GM13977 (cell line): ENCODE measurements around the gene CLDN15.
"Not testable (repeated sequence)": the region's sequence is repeated elsewhere in the genome, so short reads cannot be mapped to it uniquely, and the experiment has no call there.

Experiments used
- DNase-seq: peaks from one replicate; pipeline ENCODE4 v3.0.0; 2012; ENCODE audit warnings: low spot score
- in situ Hi-C: fragments of 300-500 bp; cut with MboI; formaldehyde crosslinking; loops from one replicate; pipeline ENCODE4 v1.12.0; 2022; ENCODE audit warnings: low sequenced_read_pairs, low pct_unique_long_range_greater_than_20kb, mixed read lengths, inconsistent platforms; ENCODE audit not compliant: unreplicated experiment
- TF ChIP-seq, protein P1 (sequence below): IDR thresholded peaks from 2 replicates; pipeline ENCODE4 v1.5.1; 2012; ENCODE audit warnings: mild to moderate bottlenecking, control low read depth; ENCODE audit not compliant: insufficient read depth; ENCODE audit errors: extremely low read depth, missing control alignments

CLDN15 gene

DNA sequence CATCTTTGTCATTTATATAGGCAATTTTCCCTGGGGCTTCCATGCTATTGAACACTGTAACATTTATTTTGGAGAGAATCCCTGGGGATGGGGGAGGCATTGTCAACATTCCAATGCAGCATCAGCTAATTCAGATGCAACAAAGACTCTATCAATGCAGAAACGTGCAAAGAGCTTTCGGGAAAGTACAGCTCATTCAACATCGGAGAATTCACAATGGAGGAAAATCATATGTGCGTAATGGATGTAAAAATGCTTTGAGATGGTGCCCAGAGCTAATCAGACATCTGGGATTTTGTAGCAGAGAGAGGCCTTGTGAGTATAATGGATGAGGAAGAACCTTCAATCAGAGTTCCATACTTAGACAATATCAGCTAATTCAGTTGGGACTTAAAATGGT, 35.6 kb upstream of the CLDN15 start:
- in situ Hi-C loops, result no loop called here
- no peak for DNase-seq

DNA sequence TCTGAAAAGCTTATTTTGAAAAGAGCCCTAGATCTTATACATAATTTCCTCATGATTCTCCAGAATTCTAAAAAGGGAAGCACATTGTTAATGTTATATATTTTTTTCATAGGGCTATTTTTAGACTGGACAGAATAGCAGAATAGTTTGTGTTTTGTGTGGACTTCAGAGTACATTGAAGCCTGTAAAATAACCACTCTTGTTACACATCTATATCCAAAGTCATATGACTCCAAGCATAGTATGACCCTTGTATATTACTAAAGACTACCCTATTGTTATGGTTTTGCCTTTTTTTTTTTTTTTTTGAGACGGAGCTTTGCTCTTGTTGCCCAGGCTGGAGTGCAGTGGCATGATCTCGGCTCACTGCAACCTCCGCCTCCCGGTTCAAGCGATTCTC, 33.4 kb upstream of the CLDN15 start:
- DNase-seq, result no peak
- in situ Hi-C loops, result no loop called here
- TF ChIP-seq, protein P1, sequence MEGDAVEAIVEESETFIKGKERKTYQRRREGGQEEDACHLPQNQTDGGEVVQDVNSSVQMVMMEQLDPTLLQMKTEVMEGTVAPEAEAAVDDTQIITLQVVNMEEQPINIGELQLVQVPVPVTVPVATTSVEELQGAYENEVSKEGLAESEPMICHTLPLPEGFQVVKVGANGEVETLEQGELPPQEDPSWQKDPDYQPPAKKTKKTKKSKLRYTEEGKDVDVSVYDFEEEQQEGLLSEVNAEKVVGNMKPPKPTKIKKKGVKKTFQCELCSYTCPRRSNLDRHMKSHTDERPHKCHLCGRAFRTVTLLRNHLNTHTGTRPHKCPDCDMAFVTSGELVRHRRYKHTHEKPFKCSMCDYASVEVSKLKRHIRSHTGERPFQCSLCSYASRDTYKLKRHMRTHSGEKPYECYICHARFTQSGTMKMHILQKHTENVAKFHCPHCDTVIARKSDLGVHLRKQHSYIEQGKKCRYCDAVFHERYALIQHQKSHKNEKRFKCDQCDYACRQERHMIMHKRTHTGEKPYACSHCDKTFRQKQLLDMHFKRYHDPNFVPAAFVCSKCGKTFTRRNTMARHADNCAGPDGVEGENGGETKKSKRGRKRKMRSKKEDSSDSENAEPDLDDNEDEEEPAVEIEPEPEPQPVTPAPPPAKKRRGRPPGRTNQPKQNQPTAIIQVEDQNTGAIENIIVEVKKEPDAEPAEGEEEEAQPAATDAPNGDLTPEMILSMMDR, result no peak

More for the DNA sequence above, 35.6 kb upstream of the CLDN15 start:
- TF ChIP-seq, protein P1, result no peak

DNA sequence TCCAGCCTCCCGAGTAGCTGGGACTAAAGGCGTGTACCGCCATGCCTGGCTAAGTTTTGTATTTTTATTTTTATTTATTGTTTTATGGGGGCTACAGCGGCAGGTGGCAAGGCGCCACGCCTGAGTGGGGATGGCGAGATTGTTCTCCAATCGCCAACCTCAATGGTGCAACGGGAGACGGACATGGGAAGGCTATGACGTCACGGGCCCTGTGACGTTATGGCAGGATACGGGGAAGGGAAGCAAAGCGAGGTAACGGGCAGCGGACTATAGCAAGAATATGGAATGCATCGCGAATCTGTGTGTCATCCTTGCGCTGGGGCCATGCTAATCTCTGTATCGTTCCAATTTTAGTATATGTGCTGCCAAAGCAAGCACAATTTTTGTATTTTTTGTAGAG, 32.1 kb upstream of the CLDN15 start:
- DNase-seq, result no peak
- in situ Hi-C loops, result no loop called here
- TF ChIP-seq, protein P1, result no peak

DNA sequence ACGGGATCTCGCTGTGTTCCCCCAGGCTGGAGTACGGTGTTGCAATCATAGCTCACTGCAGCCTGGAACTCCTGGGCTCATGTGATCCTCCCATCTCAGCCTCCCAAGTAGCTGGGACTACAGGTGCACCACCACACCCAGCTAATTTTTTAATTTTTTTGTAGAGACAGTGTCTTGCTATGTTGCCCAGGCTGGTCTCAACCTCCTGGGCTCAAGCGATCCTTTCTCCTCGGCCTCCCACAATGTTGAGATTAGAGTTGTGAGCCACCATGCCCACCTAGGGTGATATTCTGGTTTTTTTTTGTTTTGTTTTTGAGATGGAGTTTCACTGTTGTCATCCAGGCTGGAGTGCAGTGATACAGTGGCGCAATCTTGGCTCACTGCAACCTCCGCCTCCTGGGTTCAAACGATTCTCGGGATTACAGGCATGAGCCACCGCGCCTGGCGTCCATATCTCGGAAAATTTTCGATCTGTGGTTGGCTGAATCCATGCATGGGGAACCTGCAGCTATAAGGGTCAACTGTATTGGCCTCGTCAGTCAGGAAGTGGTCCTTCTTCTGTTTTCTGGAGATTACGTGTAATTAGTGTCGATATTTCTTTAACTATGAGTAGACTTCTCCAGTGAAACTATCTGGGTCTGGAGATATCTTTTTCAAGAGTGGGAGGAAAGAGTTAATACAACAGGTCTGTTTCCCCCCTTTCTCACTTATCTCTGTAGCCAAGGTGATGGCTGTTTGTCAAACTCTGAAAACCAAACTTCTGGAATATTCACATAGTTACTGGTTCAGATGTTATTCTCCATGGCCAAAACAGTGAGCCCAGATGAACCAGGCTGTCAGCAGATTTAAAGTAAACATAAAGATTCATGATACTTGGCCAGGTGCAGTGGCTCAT, 28.3 kb upstream of the CLDN15 start:
- no peak for DNase-seq
- TF ChIP-seq, protein P1, result no peak
- in situ Hi-C loops, result no loop called here

DNA sequence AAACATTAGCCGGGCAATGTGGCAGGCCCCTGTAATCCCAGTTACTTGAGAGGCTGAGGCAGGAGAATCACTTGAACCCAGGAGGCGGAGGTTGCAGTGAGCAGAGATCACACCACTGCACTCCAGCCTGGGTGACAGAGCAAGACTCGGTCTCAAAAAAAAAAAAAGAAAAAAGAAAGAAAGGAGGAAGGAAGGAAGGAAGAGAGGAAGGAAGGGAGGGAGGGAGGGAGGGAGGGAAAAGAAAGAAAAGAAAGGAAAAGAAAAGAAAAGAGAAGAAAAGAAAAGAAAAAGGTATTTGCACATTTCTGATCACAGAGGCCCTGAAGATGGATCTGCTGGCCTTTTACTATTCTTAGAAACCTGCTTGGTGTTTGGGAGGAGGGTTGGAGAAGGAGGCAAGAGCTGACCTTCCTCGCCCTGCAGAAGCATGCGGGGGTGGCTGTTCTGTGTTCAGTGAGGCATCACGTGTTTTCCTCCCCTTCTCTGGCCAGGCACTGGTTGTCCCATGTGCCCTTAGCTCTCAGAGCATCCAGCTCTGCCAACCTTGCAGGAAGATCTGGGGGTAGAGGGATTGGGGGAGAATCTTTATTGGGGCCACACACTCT, 26.6 kb upstream of the CLDN15 start:
- DNase-seq, in situ Hi-C loops: not testable (repeated sequence)

DNA sequence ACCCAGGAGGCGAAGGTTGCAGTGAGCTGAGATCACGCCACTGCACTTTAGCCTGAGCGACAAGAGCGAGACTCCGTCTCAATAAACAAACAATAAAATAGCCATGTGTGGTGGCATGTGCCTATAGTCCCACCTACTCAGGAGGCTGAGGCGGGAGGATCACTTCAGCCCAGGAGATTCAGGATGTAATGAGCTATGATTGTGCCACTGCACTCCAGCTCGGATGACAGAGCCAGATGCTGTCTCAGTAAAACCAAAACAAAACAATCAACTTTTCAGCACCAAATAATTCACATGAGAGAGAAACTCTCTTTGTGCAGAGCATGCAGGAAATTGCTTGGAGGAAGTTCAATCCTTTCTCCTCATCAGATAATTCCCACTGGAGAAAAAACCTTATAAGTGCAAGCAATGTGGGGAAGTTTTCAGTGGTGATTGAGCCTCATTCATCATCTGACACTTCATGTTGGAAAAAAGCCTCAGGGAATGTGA, 20.7 kb upstream of the CLDN15 start:
- DNase-seq, result no peak
- TF ChIP-seq, protein P1, result no peak
- in situ Hi-C loops, result no loop called here

DNA sequence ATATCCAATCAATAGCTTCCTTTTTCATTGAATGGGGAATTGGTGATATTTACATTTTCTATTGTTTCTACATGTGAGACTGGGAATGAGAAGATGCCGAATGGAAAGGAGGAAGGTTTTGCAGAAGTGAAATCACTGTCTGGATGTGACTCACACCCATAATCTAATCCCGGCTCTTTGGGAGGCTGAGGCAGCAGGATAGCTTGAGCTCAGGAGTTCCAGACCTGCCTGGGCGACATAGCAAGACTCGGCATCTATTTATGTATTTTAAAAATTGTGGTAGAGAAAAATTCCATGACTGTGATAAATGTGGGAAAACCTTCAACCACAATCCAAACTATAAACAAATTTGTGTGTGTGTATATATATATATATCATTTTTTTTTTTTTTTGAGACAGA, 18.2 kb upstream of the CLDN15 start:
- in situ Hi-C loops, result no loop called here
- no peak for DNase-seq
- TF ChIP-seq, protein P1, result no peak

DNA sequence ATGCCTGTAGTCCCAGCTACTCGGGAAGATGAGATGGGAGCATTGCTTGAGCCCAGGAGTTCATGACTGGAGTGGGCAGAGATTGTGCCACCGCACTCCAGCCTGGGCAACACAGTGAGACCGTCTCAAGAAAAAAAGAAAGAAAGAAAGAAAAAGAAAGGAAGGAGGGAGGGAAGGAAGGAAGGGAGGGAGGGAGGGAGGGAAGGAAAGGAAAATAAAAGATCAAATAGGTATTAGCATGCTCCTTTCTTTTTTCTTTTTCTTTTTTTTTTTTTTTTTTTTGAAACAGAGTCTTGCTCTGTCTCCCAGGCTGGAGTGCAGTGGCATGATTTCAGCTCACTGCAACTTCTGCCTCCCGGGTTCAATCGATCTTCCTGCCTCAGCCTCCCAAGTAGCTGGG, 15.6 kb upstream of the CLDN15 start:
- in situ Hi-C loops, DNase-seq: not testable (repeated sequence)
